ENCODE results near the gene HCLS1. TPM values are rescaled to one million over a fixed set of nuclear protein-coding genes. Genes with fewer than 3 reads are reported as not detected.

Gene HCLS1
- total and polyA plus RNA-seq, 2 donors (not counting 1 experiment from before 2014, with no cell fraction given): 161 to 317 TPM

DNA sequence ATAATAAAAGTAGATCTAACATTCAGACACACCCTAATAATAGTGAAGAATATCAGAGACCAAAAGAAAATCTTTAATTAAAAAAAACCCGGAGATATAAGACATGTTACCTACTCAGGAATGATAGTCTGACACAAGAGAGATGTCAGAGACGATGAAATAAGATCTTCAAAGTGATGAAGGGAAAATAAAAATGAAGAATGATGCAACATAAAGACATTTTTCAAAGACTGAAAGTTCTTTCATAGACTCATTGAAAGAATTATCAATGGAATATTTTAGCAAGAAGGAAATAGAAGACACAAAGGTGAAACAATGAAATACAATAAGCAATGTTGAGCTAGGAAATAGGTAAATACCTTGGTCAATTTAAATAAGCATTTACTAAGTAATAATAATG is 19.6 kb downstream of the HCLS1 start:
- no peaks in the 10 kb centered on the region for H3K27me3 Mint-ChIP-seq
- Histone ChIP-seq H3K27me3 (replicated peaks in 1 of 4; ENCODE audit: control extremely low read depth in 1 of 4, control insufficient read depth in 3 of 4, insufficient read depth in 4 of 4, low read length in 3 of 4) (no peaks in the 10 kb centered on the region), H3K27ac (ENCODE audit: low read length in 2 of 2) (no peak overlapping the region), H2AFZ (ENCODE audit: insufficient read depth, low read depth, low read length, poor library complexity, severe bottlenecking) (no peak overlapping the region), H3K4me1 (ENCODE audit: control insufficient read depth in 2 of 2, insufficient read depth in 2 of 2, low read length in 2 of 2) (no peaks in the 10 kb centered on the region), H3K79me2 (ENCODE audit: control insufficient read depth, insufficient read depth, low read length) (no peaks in the 10 kb centered on the region), H3K9me3 (ENCODE audit: control extremely low read depth in 1 of 3, control insufficient read depth in 2 of 3, insufficient read depth in 1 of 3, low read length in 2 of 3) (no peaks in the 10 kb centered on the region), H3K9ac (ENCODE audit: low read length) (no peak overlapping the region), H3K4me3 (ENCODE audit: control extremely low read depth in 1 of 5, extremely low read depth in 1 of 5, insufficient read depth in 1 of 5, low read depth in 2 of 5, low read length in 4 of 5) (no peak overlapping the region), H3K36me3 (replicated peaks in 1 of 2; ENCODE audit: control extremely low read depth in 1 of 2, control insufficient read depth in 1 of 2, extremely low read depth in 1 of 2, insufficient read depth in 2 of 2, low read length in 1 of 2) (peaks cover 15 to 85% of the 10 kb centered on the region in 2 experiments), H4K20me1 (ENCODE audit: control insufficient read depth, insufficient read depth, low read length, poor library complexity, severe bottlenecking) (peaks cover 13% of the 10 kb centered on the region), H3K4me2 (replicated peaks; ENCODE audit: low read depth, low read length, poor library complexity, severe bottlenecking) (no peak overlapping the region)
- ChIA-PET POLR2A (no interaction called here), CTCF (no interaction called here)
- TF ChIP-seq EZH2 (IDR thresholded peaks at IDR 0.05; ENCODE audit: borderline replicate concordance, insufficient read depth, low read depth, low read length, poor library complexity, severe bottlenecking): no peak
- TF ChIP-seq, protein P1, sequence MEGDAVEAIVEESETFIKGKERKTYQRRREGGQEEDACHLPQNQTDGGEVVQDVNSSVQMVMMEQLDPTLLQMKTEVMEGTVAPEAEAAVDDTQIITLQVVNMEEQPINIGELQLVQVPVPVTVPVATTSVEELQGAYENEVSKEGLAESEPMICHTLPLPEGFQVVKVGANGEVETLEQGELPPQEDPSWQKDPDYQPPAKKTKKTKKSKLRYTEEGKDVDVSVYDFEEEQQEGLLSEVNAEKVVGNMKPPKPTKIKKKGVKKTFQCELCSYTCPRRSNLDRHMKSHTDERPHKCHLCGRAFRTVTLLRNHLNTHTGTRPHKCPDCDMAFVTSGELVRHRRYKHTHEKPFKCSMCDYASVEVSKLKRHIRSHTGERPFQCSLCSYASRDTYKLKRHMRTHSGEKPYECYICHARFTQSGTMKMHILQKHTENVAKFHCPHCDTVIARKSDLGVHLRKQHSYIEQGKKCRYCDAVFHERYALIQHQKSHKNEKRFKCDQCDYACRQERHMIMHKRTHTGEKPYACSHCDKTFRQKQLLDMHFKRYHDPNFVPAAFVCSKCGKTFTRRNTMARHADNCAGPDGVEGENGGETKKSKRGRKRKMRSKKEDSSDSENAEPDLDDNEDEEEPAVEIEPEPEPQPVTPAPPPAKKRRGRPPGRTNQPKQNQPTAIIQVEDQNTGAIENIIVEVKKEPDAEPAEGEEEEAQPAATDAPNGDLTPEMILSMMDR (IDR thresholded peaks at IDR 0.05): no peak
- H3K27ac Mint-ChIP-seq: no peak overlapping the region
- H3K4me1 Mint-ChIP-seq: no peaks in the 10 kb centered on the region
- intact Hi-C loops (cut with micrococcal nuclease): no loop called here
- ATAC-seq (ENCODE audit: low read depth): no peak
- no CpG with 5 or more reads among the region's 2 CpGs for WGBS (ENCODE audit: insufficient coverage)
- H3K4me3 Mint-ChIP-seq: no peak overlapping the region
- no peak for DNase-seq
- no peaks in the 10 kb centered on the region for H3K9me3 Mint-ChIP-seq (ENCODE audit: insufficient read depth)

DNA sequence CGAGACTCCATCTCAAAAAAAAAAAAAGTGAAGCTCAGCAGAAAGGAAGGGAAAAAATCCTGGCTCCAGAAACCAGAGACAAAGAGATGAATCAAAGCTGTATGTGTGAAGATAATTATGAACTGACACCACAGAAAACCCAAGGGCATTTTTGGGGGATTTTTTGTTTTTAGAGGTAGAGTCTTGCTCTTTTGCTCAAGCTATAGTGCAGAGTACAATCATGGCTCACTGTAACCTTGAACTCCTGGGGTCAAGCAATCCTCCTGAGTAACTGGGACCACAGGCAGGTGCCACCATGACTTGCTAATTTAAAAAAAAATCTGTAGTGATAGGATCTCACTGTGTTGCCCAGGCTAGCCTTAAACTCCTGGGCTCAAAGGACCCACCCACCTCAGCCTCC is 22.8 kb downstream of the HCLS1 start:
- WGBS (ENCODE audit: insufficient coverage): 80% methylated on average over 1 of the region's 1 CpG
- Mint-ChIP-seq H3K27ac (no peak overlapping the region), H3K4me3 (no peak overlapping the region), H3K27me3 (no peaks in the 10 kb centered on the region), H3K9me3 (ENCODE audit: insufficient read depth) (no peaks in the 10 kb centered on the region), H3K4me1 (no peaks in the 10 kb centered on the region)
- Histone ChIP-seq H2AFZ (ENCODE audit: insufficient read depth, low read depth, low read length, poor library complexity, severe bottlenecking) (no peak overlapping the region), H3K27me3 (replicated peaks in 1 of 4; ENCODE audit: control extremely low read depth in 1 of 4, control insufficient read depth in 3 of 4, insufficient read depth in 4 of 4, low read length in 3 of 4) (no peaks in the 10 kb centered on the region), H3K4me3 (ENCODE audit: control extremely low read depth in 1 of 5, extremely low read depth in 1 of 5, insufficient read depth in 1 of 5, low read depth in 2 of 5, low read length in 4 of 5) (no peak overlapping the region), H3K9me3 (ENCODE audit: control extremely low read depth in 1 of 3, control insufficient read depth in 2 of 3, insufficient read depth in 1 of 3, low read length in 2 of 3) (no peaks in the 10 kb centered on the region), H4K20me1 (ENCODE audit: control insufficient read depth, insufficient read depth, low read length, poor library complexity, severe bottlenecking) (peaks cover 4% of the 10 kb centered on the region), H3K4me1 (ENCODE audit: control insufficient read depth in 2 of 2, insufficient read depth in 2 of 2, low read length in 2 of 2) (no peaks in the 10 kb centered on the region), H3K79me2 (ENCODE audit: control insufficient read depth, insufficient read depth, low read length) (no peaks in the 10 kb centered on the region), H3K36me3 (replicated peaks in 1 of 2; ENCODE audit: control extremely low read depth in 1 of 2, control insufficient read depth in 1 of 2, extremely low read depth in 1 of 2, insufficient read depth in 2 of 2, low read length in 1 of 2) (peaks cover 10 to 87% of the 10 kb centered on the region in 2 experiments), H3K4me2 (replicated peaks; ENCODE audit: low read depth, low read length, poor library complexity, severe bottlenecking) (no peak overlapping the region), H3K27ac (ENCODE audit: low read length in 2 of 2) (no peak overlapping the region), H3K9ac (ENCODE audit: low read length) (no peak overlapping the region)
- intact Hi-C loops (cut with micrococcal nuclease): no loop called here
- TF ChIP-seq EZH2 (IDR thresholded peaks at IDR 0.05; ENCODE audit: borderline replicate concordance, insufficient read depth, low read depth, low read length, poor library complexity, severe bottlenecking): no peak
- TF ChIP-seq, protein P1 (IDR thresholded peaks at IDR 0.05): no peak
- ATAC-seq (ENCODE audit: low read depth) (no peak), DNase-seq (no peak)
- ChIA-PET POLR2A (no interaction called here), CTCF (no interaction called here)

All from B cell (primary cell).